CD4-positive, alpha-beta T cell treated with Interleukin-17A for 1 hour (primary cell): ENCODE measurements around the gene C2CD3.
"Not testable (repeated sequence)": the region's sequence is repeated elsewhere in the genome, so short reads cannot be mapped to it uniquely, and the experiment has no call there.

Experiments
- DNase-seq: peaks from one replicate; pipeline ENCODE4 v3.0.0-alpha.2; 2020

C2CD3 gene

DNA sequence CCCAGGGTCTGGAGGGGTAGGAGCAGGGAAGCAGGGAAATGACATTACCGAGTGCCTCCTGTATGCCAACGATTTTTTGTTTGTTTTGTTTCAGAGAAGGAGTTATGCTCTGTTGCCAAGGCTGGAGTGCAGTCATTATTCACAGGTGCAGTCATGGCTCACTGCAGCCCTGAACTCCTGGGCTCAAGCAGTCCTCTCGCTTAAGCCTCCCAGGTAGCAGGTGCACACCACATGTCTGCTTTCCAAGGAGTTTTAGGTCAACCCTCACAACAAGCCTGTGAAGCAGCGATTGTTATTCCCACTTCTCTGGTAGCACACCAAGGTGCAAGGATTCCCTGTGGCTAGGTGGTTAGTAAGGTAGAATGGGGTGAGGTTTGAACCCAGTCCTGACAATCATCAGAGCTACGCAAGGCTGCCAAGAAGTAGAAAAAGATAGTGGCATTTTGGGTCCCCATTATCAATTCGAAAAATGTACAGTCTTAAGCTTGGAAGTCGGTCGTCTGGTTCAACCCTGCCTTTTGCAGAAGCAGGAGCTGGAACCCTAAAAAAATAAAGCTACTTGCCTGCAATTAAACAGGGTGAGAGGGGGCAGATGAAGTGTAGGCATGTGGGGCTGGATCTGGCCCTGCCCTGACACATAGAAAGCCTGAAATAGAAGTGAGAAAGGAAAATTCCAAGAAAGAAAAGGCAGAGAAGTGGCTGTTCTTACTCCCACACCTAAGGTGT is 171.1 kb downstream of the C2CD3 start:
- no peak for DNase-seq

DNA sequence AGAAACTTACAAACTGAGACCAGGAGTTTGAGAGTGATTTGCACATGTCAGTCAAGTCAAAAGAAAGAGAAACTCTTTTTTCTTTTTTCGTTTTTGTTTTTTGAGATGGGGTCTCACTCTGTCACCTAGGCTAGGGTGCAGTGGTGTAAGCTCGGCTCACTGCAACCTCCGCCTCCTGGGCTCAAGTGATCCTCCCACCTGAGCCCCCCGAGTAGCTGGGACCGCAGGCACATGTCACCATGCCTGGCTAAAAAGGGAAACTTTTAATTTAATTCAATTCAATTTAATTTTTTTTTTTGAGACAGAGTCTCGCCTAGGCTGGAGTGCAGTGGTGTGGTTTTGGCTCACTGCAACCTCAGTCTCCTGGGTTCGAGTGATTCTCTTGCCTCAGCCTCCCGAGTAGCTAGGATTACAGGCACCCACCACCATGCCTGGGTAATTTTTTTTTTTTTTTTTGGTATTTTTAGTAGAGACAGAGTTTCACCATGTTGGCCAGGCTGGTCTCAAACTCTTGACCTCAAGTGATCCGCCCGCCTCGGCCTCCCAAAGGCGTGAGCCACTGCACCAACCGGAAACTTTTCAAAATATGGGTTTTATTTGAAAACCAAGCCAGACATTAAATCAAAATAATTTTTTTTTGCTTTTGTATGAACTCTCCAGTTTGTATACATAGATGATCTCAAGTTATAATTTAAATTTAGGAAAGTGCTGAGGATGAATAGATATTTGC is 171.8 kb downstream of the C2CD3 start:
- DNase-seq, result no peak

DNA sequence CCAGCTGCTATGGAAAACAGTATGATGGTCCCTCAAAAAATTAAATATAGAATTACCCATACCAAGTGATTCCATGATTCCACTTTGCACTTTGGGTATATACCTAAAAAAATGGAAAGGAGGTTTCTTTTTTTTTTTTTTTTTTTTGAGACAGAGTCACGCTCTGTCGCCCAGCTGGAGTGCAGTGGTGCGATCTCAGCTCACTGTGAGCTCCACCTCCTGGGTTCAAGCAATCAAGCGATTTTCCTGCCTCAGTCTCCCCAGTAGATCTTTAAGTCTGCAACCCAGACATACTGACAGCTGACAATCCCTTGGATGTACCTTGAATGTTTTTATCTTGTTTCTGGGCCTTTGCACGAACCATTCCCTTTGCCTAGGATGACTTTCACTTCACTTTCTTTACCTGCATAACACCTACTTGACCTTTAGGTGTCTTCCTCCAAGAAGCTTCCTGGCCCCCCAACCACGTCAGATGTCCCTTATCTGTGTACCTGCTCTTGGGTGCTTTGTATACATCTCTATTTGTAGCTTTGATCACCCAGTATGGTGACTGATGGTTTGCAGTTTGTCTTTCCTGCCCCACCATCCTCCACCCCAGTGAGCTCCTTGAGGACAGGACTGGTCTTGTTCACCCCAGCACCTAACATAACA is 173.6 kb downstream of the C2CD3 start:
- no peak for DNase-seq

DNA sequence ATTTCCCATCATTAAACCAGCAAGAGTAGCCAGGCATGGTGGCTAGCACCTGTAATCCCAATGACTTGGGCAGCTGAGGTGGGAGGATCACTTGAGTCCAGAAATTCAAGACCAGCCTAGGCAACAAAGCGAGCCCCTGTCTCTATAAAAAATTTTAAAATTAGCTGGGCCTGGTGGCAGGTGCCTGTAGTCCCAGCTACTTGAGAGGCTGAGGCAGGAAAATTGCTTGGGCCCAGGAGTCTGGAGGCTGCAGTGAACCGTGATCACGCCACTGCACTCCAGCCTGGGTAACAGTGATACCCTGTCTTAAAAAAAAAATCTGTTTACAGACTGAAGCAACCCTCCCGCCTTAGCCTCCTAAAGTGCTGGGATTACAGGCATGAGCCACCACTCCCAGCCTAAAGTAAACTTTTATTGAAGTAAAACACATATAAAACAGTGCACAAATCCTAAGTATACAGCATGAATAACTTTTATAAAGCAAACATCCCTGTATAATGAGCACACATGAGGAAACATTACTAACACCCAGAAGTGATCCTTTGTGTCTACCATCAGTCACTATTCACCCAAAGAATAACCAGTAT is 174.5 kb downstream of the C2CD3 start:
- no peak for DNase-seq

- peak; percentile 88 for DNase-seq
Observed at GRCh38 chr11:73995731-73996130, 175.1 kb downstream of the C2CD3 start.

DNA sequence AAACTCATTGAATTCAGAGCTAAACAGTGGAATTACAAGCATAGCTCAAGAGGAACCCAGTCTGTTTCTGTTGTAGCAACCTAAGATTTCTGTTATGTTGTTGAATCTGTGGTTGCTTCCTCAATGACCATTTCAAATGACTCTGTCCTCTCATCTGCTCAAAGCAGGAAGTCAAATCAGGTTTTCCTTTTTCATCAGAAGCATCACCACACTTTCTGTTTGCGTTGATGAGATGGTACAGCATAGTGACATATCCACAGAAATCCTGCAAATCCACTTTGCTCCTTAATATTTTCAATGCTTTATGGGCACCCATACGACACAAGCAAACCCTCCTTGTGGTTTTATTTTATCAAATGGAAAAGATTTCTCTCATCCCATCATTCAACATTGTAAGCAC is 175.6 kb downstream of the C2CD3 start:
- peak; percentile 90 for DNase-seq

GRCh38 chr11:73991471-73992006 is 179.3 kb downstream of the C2CD3 start:
- peak; percentile 46 for DNase-seq

- no peak for DNase-seq
Observed at GRCh38 chr11:73990730-73991129, 180.1 kb downstream of the C2CD3 start.

DNA sequence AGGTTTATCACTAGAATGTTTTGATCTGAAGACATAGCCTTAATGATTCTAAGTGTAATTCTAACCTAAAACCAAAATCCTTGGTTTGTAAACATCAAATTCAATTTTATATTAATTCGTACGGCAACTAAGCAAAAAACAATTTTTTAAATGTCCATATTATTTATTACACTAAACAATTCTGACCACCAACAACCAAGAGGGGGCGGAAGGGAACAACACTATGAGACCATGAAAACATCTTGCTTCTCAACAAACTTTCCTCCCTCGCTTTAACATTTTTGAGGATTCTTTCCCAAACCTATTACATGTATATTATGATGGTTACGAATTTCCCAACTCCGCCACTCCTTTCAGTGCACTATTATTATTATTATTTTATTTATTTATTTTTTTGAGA is 181.6 kb downstream of the C2CD3 start:
- no peak for DNase-seq

GRCh38 chr11:73988227-73988626 is 182.6 kb downstream of the C2CD3 start:
- DNase-seq, result no peak

DNA sequence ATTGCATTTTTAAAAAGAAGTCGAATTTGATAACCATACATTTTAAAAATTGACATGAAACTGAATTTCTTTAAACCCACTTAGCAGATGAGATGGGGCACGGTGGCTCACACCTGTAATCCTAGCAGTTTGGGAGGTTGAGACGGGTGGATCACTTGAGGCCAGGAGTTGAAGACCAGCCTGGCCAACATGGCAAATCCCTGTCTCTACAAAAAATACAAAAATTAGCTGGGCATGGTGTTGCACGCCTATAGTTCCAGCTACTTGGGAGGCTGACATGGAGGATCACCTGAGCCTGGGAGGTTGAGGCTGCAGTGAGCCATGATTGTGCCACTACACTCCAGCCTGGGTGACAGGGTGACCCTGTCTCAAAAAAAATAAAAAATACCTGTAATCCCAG is 185.1 kb downstream of the C2CD3 start:
- DNase-seq, result not testable (repeated sequence)

GRCh38 chr11:73983741-73984538 is 186.9 kb downstream of the C2CD3 start:
- peak; percentile 42 for DNase-seq

DNA sequence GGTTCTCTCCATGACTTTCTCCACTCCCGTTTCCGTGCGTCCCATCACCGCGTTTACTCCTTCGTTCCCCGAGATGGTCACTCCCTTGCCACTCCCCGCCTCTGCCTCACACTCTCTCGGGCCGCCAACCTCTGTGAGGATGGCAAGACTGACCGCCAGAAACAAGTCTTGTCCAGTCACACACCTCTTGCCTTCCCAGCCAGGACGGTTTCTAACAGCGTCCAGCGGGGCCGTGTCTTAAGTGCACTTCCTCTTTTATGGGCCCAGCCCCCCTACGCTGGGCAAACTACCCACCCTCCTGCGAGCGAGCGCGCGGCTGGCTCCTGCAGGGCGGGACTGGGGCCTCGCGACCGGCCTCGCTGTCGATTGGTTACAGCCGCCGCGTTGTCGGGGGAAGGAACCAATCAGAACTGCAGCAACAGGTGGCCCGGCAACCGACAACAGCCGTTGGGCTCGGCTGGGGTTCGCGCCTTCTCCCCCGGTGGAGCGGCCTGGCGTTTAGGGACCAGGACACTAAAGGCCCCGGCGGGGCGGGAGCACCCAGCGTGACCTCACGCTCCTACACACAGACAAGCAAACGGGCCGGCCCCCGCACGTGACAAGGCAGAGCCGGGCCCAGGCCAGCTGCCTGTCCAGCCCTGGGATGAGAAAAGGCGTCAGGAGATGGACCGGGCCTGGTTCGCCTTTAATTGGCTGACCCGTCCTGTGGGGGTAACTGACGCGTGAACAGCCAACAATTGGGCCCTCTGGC is 187.6 kb downstream of the C2CD3 start:
- DNase-seq, result peak; percentile 96

DNA sequence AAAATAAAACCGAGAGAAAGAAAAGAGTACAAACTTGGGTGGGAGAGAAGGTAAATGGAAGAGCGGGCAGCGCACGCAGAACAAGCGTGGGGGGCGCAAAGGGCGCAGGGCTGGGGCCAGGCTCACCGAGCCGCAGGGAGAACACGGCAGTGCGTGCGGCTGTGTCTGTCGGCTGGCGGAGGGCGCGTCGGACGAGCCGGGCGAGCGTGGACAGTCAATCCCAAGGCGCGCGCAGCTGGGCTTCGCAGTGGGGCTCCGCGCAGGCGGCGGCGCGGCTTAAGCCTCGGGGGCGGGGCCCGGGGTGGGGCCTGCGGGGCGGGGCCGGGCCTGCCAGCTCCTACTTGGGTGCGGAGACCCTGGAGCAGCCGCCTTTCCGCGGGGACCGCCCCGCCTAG is 188.2 kb downstream of the C2CD3 start, which contains the start of gene UCP2:
TSS of gene UCP2 (minus strand) at position 249 of the 395 bp plus-strand sequence. CDS start 4,465 bp downstream, outside the sequence.
- DNase-seq, result peak; percentile 89

DNA sequence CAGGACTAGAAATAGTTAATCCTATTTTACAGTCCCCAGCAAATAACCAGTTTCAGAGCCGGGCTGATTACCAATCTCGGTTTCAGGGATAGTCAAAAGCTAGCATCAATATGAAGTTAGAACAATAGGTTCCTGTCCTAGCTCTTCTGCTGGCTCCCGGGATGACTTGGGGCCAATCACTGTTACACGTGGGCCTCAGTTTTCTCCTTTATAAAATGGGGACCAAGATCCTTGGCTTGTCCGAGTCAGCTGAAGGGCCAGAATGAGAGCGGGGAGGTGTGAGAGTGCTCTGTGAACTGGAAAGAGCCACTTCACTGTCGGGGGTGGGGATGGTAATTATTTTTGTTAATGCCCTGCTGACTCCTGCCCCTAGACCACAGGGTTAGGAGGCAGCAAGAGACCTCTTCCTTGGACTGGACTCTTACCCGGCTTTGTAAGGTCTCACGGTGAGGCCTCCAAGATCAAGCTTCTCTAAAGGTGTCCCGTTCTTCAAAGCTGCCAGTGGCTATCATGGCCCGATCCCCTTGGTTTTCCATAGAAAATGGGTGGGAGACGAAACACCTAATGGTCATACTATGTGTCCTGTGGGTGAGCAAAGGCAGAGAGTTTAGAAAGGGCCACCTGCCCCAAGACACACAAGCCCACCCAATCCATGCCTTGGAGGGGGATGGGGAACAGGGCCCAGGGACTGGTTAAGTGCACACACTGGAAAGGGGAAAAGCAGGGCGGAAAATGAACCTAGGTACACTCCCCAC is 189.6 kb downstream of the C2CD3 start:
- DNase-seq, result peak; percentile 42

DNA sequence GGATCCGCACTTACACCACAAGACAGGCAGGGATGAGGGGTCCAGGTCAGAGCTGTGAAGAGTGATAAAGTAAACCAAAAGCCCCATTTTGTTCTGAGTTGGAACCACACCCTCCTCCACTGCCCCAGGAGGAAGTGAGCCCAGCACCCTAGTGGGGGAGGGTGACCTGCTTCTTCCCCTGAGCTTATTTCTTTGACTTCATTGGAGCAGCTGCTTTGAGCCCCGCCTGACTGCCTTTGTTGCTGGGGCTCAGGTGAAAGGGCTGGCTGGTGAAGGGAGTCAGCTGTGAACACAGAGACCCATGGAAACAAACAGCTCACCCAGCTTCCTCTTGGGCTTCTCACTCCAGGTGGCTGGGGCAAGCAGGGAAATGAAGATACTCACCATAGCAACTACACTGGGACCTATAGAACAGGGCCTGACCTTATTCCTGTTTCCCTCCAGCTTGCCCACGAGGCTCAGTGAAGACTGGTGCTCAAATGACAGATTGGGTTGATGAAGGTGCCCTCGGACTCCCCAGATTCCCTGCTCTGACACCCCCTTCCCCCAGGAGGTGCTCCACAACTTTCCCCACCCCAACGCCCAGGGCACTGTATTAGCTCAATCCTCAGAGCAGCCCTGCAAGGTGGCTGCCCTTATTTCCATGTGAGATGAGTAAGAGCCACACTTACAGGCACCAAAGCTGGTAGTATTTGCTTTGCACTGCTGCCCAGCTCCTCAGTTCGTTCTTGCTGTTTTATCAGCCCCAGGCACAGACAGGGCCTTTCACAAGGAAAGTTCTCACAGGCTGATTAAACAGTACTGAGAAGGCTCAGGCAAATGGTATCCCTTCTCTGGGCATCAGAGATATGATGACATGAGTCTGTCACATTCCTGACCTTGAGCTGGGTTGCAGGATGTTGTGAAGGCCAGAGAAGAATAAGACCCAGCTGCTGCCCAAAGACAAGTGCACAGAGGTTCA is 190.5 kb downstream of the C2CD3 start:
- peak; percentile 93 for DNase-seq

DNA sequence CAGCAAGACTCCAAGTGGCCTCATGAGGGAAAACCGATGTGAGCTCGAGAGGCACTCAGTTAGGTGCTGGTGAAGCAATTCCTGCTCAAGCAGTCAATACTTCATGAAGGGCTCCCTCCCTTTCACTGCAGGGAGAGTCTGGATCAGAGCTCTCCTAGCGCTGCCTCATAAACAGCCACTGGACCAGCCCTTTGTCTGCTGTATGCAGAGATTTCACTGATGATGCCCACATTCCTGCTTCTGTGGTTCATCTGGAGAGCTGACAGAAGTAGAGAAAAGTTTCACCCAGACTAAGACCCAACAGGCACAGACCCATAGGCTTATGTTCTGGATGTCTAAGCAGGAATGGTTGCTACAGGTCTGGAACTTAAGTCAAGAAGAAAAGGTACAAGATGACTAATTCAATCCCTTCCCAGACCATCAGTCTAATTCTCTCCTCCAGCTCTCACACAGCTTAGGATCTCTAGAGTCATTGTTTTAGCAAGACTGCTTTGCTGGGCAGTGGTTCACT is 192.2 kb downstream of the C2CD3 start:
- DNase-seq, result no peak

DNA sequence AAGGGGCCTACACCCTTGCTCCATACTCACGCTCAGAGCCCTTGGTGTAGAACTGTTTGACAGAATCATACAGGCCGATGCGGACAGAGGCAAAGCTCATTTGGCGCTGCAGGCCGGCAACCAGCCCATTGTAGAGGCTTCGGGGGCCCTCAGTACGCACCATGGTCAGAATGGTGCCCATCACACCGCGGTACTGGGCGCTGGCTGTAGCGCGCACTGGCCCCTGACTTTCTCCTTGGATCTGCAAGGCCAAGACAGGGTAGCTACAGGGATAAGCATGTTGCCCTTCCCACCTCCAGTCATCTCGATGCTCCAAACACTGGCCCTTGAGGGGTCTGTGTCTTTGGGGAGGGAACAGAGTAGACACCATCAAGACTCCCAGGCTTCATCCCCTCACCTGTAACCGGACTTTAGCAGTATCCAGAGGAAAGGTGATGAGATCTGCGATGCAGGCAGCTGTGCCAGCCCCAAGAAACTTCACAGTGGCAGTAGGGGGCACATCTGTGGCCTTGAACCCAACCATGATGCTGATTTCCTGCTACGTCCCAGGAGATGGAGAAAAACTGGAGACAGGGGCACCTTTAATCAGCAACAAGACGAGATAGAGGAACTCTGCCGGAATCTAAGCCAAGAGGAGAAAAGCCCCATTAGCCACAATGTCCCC is 192.8 kb downstream of the C2CD3 start:
- DNase-seq, result no peak
